Nucleus accumbens (tissue), 56 donors: ENCODE results near the gene TNFSF11.

Source experiments
- DNase-seq, 56 donors: peaks; one replicate each; lab custom pipeline; 2025; lab: John Stamatoyannopoulos, UW

TNFSF11 gene

GRCh38 chr13:42651936-42652641, 78.1 kb downstream of the TNFSF11 start:
- DNase-seq, result peak in 9 of 56 donors; percentile 0 to 42 (median 10)

- no peak for DNase-seq
Measured at GRCh38 chr13:42652642-42653415, 78.9 kb downstream of the TNFSF11 start.

- no peak for DNase-seq
Measured at GRCh38 chr13:42653679-42654078, 79.7 kb downstream of the TNFSF11 start.

- DNase-seq, result no peak
Measured at GRCh38 chr13:42654212-42654611, 80.3 kb downstream of the TNFSF11 start.

GRCh38 chr13:42654722-42655121, 80.8 kb downstream of the TNFSF11 start:
- no peak for DNase-seq

- no peak for DNase-seq
Measured at GRCh38 chr13:42656161-42656560, 82.2 kb downstream of the TNFSF11 start.

GRCh38 chr13:42656958-42657357, 83.0 kb downstream of the TNFSF11 start:
- DNase-seq, result no peak
